GM12878 (cell line): ENCODE measurements around the gene NET1.
"Not testable (repeated sequence)": the region's sequence is repeated elsewhere in the genome, so short reads cannot be mapped to it uniquely, and the experiment has no call there.

Source experiments
- CREB1 ChIP-seq: IDR thresholded peaks from 2 replicates; pipeline ENCODE4 v1.6.1; 2012; ENCODE audit warnings: low read depth, mild to moderate bottlenecking, inconsistent platforms
- JUND ChIP-seq: IDR thresholded peaks from 2 replicates; pipeline ENCODE4 v1.6.1; 2012; ENCODE audit warnings: low read depth, mild to moderate bottlenecking, low read length, improper control_type of control experiment, moderate library complexity
- MAX ChIP-seq: IDR thresholded peaks from 2 replicates; pipeline ENCODE4 v1.6.1; 2012; ENCODE audit warnings: low read depth, low read length, improper control_type of control experiment
- MXI1 ChIP-seq: fragments of 150-350 bp; IDR thresholded peaks from 2 replicates; pipeline ENCODE4 v1.6.1; 2011; ENCODE audit warnings: low read depth, mild to moderate bottlenecking, inconsistent platforms, low read length, improper control_type of control experiment
- POU2F2 ChIP-seq: IDR thresholded peaks from 3 replicates; pipeline ENCODE4 v1.6.1; 2011; ENCODE audit warnings: low read depth, mild to moderate bottlenecking, low read length, borderline replicate concordance

GRCh38 chr10:5475974-5476807, 63.8 kb downstream of the NET1 start:
- not testable (repeated sequence) for TF ChIP-seq POU2F2, CREB1, JUND, MAX, MXI1
